Eye (tissue), 1 donor: Measurements from ENCODE around the gene FAM53A.
"Not testable (repeated sequence)": the region's sequence is repeated elsewhere in the genome, so short reads cannot be mapped to it uniquely, and the experiment has no call there.

Experiments
- DNase-seq: peaks from one replicate; pipeline ENCODE4 v3.0.0-alpha.2; 2015

The FAM53A gene

GRCh38 chr4:1684506-1685234 is 557 bp upstream of the FAM53A start:
- no peak for DNase-seq

GRCh38 chr4:1683261-1683735 is 815 bp downstream of the FAM53A start:
- DNase-seq: peak; percentile 80

- DNase-seq: peak; percentile 11
Measured at GRCh38 chr4:1682860-1683259, 1.3 kb downstream of the FAM53A start.

- no peak for DNase-seq
Measured at GRCh38 chr4:1678244-1678643, 5.9 kb downstream of the FAM53A start.

- DNase-seq: no peak
Measured at GRCh38 chr4:1676605-1677525, 7.2 kb downstream of the FAM53A start.

GRCh38 chr4:1675802-1676137 is 8.3 kb downstream of the FAM53A start:
- DNase-seq: no peak

- DNase-seq: no peak
Measured at GRCh38 chr4:1675136-1675801, 8.8 kb downstream of the FAM53A start.

GRCh38 chr4:1674682-1675081 is 9.4 kb downstream of the FAM53A start:
- DNase-seq: no peak

- DNase-seq: no peak
Measured at GRCh38 chr4:1673671-1674070, 10.4 kb downstream of the FAM53A start.

GRCh38 chr4:1671011-1671410 is 13.1 kb downstream of the FAM53A start:
- not testable (repeated sequence) for DNase-seq

- no peak for DNase-seq
Measured at GRCh38 chr4:1670279-1670678, 13.8 kb downstream of the FAM53A start.

GRCh38 chr4:1669850-1670249 is 14.3 kb downstream of the FAM53A start:
- no peak for DNase-seq

- no peak for DNase-seq
Measured at GRCh38 chr4:1669270-1669669, 14.8 kb downstream of the FAM53A start.

- no peak for DNase-seq
Measured at GRCh38 chr4:1668488-1668840, 15.6 kb downstream of the FAM53A start.

GRCh38 chr4:1667273-1667672 is 16.8 kb downstream of the FAM53A start:
- no peak for DNase-seq

- no peak for DNase-seq
Measured at GRCh38 chr4:1666391-1666790, 17.7 kb downstream of the FAM53A start.

- DNase-seq: no peak
Measured at GRCh38 chr4:1664141-1664540, 20.0 kb downstream of the FAM53A start.

GRCh38 chr4:1663549-1663948 is 20.6 kb downstream of the FAM53A start:
- DNase-seq: no peak

GRCh38 chr4:1661695-1662094 is 22.4 kb downstream of the FAM53A start:
- DNase-seq: no peak

GRCh38 chr4:1660948-1661677 is 23.0 kb downstream of the FAM53A start:
- DNase-seq: no peak

GRCh38 chr4:1659104-1660043 is 24.7 kb downstream of the FAM53A start:
- DNase-seq: no peak

GRCh38 chr4:1658581-1658980 is 25.5 kb downstream of the FAM53A start:
- no peak for DNase-seq
